GM21786 (cell line): ENCODE results near the gene KCND3.

ENCODE experiments used
- ATAC-seq: cut with Tn5 transposase; IDR thresholded peaks from one replicate; pipeline ENCODE4 v1.9.1; 2021; ENCODE audit not compliant: unreplicated experiment

KCND3 gene

DNA sequence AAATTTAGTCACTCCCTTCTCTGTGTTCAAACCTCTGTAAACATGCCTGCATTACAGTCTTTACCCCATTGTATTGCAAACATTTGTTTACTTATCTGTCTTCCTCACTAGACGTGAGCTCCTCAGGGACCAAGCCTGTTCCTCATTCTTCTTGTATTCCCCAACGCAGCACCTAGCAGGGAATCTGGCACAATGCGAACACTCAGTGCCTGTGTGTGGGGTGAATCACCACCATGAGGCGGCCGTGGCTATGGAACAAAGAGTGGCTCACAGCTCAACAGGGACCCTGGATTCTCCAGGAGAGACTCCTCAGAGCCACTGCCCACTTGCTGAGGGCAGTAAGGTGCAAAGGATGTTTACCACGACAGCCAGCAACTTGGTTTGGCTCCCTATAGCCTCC, 137.9 kb downstream of the KCND3 start:
- ATAC-seq = no peak

DNA sequence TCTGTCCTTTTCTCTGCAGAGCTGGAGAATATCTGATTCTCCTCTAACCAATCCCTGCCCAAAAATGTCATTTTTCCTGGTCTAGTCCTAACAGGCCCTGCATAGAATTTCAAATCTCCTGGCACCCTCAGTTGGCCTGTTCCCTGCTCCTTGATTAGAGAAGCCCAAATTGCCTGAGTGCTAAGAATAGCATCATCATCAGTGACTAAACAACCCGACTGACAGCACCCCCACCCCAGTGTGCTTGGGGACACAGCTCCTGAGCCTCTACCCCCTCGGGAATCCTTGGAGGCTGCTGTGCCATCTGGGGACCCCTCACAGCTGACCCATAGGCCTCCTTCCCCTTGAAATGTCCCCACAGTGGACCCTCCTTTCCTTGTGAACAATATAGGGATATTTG, 139.4 kb downstream of the KCND3 start:
- no peak for ATAC-seq

DNA sequence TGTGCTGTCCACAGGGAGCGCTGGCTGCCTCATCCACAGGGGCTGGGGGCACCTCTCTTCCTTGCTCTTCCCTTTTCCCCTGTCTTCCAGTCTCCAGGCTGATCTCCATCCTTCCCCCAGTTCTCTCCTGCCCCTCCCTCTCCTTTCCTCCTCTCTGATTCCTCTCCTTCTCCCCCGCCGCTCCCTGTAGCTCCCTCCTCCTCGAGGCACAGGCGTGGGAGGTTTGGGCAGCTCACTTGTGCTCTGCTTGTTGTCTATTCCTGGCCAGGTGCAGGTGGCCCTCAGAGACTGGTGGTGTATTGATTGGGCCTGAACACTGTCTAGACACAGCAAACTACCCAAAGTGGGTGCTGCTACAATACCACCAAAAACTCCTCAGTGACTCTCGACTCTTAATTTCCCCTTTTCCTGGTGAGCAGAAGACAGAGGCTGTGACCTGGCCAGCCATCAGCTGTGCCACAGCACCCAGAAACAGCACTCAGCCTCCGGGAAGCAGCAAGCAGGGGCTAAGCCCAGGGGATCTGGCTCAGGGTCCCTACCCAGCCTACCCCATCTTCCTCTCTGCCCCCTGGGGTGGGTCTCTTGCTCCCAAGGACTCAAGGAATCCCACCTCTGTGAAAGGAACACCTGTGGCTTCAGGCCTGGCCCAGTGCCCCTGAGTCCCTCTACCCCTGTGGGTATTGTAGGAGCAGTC, 140.5 kb downstream of the KCND3 start:
- no peak for ATAC-seq

DNA sequence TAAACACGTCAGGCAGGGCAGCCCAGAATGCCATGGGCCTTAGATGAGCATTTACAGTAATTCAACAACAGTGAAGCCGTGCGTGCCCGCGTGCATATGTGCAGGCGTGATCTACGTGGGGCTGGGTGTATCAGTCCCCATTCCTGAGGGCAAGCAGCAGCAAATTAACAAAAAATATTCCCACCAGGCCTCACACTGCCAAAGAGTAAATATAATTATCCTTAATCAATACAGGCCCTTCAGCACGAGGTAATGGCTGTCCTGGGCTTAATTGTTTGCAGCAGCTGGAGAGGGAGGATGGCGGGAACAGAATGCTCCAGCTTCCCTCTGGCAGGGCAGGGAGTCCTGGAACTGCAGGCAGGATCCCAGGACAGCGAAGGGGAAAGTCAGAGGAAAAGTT, 142.0 kb downstream of the KCND3 start:
- ATAC-seq = no peak

DNA sequence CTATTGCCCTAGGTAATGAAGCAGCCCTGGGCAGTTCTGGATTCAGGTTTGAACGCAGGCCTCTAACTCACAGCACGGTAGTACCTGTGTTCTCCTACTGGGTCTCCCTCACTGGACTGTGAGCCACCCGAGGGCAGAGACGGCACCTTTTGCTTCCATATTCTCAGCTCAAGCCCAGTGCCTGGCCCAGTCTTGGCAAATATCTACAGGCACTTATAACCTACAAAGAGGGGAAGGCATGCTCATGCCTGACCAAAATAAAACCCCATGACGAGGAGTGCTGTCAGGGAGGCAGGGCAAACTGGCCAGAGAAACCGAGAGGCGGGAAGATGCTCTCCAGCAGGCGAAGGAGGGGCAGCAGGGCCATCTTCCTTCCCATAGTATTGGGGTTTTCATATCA, 142.6 kb downstream of the KCND3 start:
- no peak for ATAC-seq

DNA sequence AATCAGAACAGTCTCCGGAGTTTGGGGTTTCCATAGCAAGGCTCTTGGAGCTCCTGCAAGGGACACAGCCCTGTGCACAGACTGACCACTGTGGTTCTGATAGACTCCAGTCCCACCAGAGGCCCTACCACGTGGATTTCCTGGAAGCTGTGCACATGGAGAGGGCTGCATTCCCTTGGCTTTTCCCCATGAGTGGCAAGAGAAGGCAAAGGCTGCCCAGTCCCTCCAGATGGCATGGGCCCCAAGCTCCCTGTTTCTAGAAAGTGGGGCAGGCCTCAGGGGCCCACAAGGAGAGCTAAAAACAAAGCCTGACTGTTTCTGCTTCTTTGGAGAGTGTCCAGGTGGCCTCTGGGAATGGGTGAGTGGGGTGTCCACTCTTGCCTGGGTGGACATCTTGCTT, 146.3 kb downstream of the KCND3 start:
- ATAC-seq = no peak

DNA sequence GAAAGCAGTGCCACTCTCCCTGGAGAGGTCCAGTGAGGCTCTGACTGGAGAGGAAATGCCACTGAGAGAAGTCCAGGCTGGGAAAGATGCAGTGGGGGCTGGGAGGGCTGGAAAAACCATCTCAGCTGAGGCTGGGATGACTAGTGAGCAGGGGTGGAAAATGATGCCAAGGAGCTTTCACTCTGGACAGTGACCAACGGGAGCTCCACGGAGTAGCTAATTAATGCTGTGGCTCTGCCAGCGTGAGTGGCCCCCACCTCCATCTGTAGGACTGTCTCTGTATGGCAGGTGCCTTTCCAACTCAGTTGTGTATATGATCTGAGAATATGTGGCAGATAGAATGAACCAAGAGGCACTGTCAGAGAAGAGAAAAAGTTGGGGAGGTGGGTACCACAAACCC, 147.1 kb downstream of the KCND3 start:
- ATAC-seq = no peak

DNA sequence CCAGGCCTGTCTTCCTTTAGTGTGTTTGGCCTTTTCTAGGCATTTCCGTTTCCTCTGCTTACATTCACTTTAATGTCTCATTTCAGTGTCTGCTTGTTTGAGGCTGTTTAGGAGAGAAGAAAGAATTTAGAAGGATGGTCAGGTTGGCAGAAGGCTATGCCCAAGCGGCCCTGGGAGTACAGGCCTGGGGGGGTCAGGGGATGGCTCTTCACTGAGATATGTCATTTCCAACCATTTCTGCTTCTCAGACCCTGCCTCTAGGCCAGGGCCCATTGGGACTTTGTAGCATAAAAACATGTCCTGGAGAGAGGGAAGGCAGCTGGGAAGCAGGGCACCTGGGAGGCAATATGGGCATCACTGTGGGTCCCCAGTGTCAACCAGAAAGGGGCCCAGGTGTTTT, 147.7 kb downstream of the KCND3 start:
- ATAC-seq = no peak

DNA sequence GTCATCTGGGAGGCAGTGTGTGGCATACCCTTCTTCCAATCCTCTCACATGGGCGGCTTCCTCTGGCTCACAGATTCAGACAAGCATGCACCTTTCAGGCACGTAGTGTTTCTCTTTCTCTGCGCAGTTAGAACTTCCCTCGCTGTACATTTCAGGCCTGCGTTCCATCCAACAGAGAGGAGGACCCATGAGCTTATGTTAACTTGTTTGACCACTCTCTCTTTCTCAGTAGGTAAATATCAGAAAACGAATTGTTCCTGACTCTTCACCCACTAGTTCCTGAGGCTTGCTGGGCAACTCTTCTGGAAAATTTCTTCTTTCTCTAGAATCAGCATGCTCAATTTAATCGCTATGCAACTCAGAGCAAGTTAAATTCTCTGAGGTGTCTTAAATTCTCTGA, 148.3 kb downstream of the KCND3 start:
- no peak for ATAC-seq

DNA sequence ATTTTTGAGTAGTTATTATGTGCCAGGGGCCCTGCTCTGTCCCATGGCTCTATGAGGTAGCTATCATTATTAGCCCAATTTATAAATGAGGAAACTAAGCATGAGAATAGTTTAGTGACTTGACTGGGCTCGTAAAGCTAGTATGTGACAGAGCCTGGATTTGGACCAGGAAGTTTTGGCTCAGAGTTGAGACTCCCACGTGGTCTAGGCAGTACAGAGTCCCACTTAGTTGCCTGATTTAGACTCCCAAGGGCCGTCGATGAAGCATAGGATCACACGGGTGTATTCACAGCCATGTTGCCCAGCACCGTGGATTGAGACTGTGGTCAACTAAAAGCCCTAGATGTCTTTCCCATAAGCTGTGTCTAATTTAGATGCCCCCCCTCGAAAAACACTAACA, 152.1 kb downstream of the KCND3 start:
- no peak for ATAC-seq

DNA sequence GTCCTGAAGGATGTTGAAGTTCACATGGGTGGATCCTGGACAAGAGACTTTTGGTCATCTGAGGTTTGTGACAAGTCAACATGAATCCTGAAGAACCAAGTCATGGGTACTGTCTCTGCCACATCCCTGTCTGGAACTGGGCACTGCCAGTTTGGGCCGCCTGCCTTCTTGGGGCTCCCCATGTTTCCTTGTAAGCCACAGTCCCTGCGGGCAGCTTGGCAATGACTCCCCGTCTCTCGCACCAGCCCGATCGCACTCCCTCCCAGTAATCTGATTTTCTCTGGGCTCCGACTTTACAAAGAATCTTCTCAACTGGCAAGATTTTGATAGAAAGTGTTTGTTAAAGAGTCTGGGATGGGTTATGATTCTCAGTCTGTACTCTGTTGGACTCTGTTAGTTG, 153.4 kb downstream of the KCND3 start:
- ATAC-seq = no peak

DNA sequence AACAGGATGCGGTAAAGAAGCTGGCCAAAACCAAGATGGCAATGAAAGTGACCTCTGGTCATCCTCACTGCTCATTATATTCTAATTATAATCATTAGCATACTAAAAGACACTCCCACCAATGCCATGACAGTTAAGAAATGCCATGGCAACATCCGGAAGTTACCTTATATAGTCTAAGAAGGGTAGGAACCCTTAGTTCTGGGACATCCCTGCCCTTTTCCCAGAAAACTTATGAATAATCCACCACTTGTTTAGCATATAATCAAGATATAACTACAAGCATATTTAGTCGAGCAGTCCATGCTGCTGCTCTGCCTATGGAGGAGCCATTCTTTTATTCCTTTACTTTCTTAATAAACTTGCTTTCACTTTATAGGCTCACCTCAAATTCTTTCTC, 154.0 kb downstream of the KCND3 start:
- ATAC-seq = no peak

DNA sequence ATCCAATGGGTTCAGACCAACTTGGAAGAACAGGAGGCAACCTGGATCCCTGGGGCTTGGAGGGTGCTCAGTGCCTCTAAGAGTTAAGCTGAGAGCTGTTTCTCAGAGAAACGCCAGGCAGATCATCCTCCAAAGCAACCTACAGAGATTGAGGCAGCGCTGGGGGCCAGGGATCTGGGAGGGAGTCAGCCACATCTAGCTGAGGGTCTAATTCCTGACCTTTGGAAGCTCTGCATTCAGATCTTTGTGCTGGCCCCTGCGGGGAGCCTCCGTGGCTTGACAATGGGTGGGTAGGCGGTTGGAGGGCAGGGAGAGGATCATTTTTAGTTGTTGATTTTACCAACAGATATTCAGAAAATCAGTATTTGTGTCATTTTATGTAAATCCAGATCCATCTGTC, 154.5 kb downstream of the KCND3 start:
- ATAC-seq = no peak

DNA sequence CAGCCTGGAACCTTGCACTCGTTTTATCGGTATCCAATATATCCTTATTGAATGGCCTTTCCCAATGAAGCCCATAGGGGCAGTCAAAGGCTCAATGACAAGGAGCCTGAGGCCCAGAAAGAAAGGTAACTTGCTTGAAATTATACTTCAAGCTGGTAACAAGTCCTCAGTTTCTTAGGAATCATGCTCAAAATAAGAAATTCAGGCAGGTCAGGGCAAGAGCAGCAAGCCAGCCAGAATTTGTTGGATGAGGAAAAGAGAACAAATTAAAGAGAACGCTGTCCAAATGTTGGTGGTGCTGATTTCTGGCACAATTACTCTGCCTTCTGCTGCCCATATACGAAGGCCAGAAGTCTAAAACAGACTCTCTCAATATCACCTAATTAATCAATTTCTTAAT, 156.1 kb downstream of the KCND3 start:
- no peak for ATAC-seq

DNA sequence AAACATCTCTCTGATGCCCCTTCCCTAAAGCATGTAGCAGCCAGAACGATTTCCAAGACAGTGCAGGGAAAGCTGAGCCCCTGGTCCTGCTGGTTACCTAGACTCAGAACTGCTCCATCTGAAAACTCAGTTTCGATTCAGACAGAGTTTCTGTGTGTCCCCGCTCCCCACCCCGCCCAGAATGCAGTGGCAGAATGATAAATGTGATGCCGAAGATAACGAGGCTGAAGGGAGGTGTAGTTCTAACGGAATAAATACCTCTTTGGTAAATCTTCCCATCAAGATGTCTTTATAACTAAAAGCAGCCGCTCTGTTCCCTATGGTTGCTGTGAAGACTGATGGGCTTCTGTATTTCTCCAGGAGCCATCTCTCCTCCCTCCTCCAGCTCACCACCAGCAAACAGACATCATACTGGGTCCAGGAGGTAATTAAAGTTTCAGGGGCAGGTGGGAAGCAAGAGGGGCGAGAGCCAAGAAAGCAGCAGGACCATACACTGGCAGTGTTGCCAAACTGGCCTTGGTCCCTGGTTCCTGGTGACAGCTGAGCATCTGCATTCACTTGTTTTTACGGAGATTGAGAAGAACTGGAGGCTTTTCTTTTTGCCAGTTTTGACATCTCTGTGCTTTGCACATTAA, 156.8 kb downstream of the KCND3 start:
- ATAC-seq = no peak

DNA sequence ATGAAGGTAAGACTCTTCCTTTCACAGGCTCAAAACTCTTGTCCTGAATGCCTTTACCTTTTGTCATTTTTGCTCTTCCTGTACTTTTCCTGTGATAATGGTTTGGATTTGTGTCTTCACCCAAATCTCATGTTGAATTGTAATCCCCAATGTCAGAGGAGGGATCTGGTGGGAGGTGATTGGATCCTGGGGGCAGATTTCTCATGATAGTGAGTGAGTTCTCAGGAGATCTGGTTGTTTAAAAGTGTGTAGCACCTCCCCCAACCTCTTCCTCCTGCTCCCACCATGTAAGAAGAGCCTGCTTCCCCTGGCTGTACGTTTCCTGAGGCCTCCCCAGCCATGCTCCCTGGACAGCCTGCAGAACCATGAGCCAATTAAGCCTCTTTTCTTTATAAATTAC, 158.3 kb downstream of the KCND3 start:
- ATAC-seq = no peak

DNA sequence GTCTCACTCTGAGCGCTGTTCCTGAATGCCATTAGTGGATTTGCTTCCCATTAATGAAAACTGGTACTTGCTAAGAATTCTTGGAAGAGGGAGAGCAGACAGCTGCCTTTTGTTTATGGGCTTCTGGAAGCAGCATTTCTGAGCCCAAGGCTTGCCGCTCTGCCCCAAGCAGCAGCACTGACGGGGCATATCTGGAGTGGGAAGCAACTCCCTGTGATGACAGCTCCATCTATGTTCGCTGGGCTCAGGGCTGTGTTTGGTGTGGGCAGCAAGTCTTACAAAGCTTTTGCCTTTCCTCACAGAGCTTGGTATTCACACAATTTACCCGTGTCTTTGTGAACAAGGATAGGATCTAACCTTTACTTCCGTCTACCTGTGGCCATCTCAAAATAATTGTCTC, 161.5 kb downstream of the KCND3 start:
- ATAC-seq = no peak

DNA sequence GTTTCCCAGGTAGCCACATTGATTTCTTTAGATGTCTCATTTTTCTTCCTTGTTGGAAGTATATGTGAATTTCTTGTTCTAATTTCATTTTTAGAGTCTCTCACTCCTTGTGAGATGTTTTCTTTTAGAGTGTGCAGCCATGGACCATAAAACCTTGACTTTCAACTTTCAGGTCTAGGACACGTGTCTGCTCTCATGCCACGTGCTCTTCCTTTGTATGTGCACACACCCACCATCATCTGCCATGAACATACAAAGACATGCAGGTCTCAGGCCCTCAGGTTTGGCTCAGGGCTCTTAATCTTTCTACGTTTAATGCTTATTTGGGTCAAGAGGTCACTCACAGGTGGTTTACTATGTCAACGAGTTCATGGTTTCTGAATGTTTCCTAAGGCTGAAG, 163.2 kb downstream of the KCND3 start:
- ATAC-seq = no peak

DNA sequence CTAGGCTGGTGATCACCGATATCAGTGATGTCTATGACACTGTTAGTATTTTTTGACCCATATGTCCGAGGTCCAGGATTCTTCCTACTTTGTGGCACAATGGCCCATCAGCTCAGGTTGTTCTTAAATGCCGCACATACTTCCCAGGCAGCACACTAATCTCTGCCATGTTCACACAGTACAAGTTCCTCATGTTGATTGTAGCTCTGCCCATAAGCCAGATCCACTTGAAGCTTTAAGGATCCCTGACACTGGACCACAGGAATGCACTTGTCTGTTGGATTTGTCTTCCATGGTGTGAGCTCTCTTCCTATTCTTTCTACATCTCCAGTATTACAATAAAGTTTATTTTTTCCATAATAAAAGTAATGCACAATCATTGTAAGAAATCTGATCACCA, 164.3 kb downstream of the KCND3 start:
- no peak for ATAC-seq

DNA sequence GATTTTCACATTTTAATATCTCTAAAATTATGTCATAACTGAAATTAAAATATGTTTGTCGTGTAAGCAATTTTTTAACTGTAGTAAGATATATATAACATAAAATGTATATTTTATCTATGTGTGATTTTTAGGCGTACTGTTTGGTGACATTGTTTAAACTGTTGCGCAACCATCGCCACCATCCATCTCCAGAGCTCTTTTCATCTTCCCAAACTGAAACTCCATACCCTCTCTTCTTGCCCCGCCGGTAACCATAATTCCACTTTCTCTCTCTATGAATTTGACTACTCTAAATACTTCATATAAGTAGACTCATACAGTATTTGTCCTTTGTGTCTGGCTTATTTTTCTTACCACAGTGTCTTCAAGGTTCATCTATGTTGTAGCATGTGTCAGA, 167.3 kb downstream of the KCND3 start:
- ATAC-seq = no peak

DNA sequence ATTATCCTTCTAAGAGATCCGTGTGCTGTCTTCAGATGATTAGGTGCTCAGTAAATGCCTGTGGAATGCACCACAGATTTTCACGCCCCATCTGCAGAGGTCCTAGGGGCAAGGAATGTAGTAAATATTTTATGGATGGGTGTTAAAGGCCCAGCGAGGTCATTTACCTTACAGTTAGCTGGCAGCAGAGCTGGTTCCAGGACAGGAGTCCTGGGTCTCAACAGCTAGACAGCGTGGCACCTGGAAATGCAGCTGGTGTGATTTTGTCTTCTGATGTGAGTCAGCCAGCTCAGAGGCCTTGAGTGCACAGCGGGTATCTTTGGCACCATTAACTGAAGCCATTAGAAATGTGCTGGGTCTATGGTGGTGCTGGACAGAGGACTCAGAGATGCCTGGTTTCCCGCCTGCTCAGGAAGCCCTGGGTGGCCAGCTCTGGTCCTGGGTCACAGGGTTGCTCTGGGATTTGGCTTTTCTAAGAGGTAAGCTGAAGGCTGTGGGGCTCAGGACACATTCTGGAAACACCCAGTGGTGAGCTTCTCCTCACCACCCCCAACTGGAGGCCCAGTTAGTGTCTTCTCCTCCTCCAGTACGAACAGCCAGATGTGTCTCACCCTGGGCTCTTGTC, 168.2 kb downstream of the KCND3 start:
- no peak for ATAC-seq

DNA sequence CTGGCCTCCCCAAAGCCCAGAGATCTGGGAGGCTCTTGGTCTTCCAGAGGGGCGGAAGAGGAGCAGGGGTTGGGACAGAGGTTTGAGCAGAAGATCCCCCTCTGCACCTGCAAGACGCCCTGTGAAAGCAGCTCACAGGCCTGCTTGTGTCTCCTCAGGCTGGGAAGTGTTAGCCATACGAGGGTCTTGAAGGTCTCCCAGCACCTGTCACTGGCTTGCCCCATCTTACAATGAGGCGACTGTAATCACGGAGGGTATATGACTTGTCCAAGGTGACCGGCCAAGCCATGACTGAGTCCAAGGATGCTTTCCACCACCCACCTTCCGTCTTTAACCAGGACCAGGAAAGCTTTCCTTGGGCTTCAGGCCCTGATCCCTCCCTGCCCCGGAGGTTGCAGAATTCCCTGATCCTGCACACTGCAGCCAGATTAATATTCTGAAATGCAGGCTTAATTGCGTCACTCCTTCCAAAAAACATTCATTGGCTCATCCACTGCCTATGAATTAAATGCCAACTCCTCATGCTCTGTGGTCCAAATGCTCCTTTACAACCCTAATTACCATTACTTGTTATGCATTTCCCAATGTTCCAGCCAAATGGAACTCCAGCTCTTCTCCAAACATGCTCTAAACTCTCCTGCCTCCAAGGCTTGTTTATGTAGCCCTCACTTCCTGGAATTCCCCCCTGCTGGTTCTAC, 169.8 kb downstream of the KCND3 start:
- no peak for ATAC-seq
